Measurements from ENCODE around the gene RALB.
A peak's percentile ranks its signal among the peaks of the same experiment; 100 is the strongest.
"Not testable (repeated sequence)": the region's sequence is repeated elsewhere in the genome, so short reads cannot be mapped to it uniquely, and the experiment has no call there.

RALB gene

DNA sequence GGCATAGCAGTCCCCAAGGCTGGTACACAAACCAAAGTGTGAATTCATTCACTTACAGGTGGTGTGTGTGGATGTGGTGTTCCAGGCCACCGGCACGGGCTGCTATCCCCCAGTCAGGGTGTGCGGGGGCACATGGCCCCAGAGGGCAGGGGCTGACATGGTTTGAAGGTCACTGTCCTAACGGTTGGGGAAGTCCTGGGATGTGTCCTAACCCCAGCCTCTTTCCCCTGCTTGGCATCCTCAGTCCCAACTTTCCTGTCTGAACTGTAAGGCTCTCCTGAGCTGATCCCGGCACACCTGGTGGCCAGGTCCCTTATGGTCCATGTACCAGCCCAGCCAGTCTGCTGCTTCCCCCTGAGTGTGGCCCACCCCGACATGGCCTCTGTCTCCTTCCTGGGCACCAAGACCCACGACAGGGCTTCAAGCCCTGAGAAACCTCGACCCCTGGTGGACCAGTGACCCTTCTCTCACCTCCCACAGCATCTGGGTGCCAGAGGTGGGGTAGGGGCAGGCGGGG is 27.0 kb upstream of the RALB start:
- no peak for DNase-seq

DNA sequence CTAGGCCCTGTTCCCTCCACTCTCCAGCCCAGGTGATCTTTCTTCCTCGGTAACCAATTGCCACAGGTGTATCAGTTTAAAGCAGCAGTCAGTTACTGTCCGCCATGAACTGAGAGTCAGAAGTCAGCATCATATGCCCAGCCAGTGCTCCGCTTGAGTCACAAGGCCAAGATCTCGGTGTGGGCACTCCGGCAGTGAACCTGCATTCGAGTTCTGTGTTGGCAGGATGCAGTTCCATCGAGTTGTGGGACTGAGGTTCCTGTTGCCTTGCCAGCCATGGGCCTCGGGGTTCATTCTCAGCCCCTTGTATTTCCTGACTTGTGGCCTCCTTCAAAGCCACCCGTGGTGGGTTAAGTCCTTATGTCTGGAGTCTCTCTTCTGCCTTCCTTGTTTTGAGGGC is 26.3 kb upstream of the RALB start:
- DNase-seq = no peak

DNA sequence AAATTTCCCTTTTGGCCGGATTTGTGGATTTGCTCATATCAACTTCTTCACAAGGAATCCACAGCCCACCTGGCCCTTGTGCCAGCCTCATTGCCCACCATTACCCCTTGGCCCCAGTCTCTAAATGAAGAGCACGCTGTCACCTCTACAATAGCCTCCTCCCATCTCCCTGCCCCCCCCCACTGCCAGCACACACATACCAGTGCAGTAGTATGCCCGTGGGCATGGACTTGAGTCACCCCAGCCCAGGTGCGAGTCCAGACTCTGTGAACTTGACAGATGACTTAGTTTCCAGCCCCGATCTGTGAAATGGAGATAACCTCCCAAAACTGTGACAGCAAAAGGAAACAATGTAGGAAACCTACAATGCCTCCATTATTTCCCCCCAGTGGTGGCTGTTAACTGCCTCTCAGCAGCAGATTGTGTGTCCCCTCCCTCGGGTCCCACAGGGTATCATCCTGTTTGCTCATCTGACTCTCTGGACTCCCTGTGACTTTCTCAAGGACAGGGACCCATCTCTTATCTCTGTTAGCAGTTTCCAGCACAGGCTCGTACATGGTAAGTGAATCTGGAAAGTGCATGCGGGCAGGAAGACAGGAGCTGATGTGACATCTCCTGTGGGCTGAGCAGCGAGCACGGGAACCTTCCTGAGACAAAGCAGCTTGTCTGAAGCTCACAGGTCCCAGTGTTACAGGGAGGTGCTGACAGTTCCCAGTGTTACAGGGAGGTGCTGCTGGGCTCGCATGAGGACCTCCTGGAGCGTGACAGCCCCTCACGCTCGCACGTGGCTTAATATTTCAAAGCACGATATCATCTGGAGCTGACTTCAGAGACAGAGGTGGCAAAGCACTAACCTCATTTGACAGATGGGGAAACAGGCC is 25.3 kb upstream of the RALB start:
- no peak for DNase-seq

DNA sequence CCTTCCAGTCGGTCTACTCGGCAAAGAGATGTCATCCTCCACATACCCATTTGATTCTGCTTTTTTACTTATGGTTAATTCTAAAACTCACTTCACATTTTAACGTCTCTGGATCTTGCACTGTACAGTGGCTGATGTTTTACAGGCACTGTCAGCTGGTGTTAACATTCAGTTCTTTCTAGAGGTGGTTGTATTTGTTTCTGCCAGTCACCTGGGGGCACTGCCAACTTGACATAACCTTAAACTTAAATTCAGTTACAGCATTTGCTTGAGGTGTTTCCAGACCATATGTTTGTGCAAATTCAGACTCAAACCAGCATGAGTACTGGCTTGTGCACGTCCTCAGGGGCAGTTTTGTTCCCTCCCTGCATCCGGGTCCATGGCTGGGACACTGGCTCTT is 24.1 kb upstream of the RALB start:
- no peak for DNase-seq

DNA sequence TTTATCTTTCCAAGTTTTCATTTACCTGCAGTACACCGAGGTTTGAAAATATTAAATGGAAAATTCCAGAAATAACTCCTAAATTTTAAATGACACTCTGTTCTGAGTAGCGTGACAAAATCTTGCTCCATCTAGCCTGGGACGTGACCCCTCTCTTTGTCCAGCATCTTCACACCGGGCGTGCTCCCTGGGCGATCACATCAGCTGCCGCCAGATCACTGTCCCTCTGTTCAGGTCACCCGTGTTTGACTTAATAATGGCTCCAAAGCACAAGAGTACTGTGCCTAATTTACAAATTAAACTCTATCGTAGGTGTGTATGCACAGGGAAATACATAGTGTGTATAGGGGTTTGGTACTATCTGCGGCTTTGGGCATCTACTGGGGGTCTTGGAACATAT is 23.3 kb upstream of the RALB start:
- no peak for DNase-seq

DNA sequence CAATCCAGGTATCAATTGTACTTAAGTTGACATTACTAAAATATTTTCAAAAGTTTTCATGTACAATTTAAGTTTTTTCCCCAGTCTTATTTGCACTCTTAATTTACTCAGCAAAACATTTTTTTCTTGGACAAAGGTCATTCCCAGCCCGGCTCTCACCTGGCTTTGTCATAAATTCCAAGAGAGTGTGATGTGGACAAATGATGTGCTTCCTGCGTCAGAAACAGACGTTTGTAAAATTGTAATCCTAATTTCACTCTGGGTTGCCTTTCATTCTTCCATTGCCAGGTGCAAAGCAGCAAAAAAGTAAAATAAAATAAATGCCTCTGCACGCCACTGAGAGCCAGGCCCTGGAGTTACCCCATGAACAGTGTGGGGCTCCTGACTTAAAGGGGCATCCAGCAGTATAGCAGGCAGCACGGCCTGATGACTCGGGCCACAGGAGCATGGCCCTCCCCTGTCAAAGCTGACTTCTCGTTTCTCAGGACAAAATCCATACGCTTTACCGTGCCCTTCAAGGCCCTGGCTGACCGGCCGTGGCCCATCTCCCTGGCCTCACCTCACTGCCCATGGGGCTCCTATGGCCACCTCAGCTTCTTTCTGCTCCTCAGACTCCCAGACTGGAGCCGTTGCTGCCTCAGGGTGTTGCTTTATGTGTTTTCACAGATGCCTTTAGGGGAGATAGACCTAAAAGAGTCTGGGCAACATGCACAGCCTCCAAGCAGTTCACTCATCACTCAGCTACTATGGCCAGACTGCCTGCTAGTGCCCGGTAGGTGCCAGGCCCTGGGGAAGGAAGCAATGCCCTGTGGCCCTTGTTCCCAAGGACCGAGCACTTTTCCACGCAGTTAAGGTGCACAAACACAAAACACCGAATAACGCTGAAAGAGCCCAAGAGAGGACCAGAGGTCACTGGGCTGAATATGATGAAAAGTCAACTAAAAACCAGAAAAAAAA is 21.9 kb upstream of the RALB start:
- DNase-seq = no peak

DNA sequence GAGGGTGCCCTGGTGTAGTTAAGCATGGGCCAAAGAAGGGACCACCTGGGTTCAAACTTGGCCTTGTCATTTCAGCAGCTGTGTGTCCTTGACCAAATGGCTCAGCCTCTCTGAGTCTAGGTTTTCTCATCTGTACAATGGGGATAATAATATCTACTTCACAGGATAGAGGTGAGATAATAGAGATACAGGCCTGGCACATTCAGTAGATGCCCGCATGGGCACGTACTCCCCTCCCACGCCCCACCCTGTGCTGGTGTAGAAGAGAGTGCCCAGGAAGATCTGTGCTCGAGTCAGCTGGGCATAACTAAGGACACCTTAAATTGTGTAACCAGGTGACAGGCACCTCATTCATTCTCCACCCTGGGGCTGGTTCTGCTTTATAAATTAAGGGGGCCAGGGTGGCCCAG is 21.1 kb upstream of the RALB start:
- peak; percentile 45 for DNase-seq

DNA sequence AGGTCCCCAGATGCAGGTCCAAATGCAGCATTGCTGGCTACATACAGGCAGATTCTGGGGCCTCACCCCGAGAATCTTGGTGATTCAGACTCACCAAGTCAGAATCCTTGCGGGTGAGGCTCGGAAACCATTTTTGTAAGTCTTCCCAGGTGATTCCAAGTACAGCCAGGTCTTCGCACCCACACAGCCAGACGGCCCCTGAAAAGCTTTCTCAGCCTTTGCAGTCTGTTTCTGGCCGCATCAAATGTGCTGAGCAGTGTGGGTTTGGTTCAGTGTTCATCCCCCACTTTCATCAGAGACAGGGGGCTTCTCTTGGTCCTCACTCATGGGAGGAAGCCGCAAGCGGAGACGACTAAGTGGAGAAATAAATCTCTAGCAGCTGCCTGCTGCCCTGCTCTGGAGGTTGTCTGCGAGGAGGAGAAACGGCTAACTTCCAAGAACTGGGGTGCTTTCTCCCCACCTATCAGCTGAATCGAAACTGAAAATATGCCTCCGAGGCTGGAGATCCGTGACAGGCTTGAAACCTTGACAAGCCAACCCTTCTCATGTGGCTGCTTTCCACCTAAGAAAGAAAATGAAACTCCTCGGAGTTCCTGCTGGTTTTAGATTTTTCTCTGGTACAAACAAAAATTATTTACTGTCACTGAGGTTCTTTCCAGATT is 20.5 kb upstream of the RALB start:
- peak; percentile 94 for DNase-seq

DNA sequence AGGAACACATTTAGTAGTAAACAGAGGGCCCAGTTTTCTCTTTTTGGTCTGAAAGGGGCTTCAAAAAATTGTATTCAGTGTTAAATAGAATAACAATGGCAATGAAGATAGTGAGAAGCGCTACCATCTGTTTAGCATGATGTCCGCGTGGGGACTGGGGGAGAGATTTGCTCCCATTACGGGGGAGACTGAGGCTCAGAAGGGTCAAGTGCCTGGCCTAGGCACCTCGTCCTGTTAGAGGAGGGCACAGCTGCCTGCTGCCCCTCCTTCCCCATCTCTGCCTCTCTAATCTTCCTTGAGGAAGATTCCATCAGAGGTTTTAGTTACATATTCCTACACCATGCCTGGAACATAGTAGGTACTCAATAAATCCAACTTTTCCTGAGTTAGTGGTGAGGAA is 19.4 kb upstream of the RALB start:
- DNase-seq = no peak

DNA sequence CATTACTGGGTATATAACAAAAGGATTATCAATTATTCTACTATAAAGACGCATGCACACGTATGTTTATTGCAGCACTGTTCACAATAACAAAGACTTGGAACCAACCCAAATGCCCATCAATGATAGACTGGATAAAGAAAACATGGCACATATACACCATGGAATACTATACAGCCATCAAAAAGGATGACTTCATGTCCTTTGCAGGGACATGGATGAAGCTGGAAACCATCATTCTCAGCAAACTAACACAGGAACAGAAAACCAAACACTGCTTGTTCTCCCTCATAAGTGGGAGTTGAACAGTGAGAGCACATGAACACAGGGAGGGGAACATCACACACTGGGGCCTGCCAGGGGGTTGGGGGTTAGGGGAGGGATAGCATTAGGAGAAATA is 17.5 kb upstream of the RALB start:
- DNase-seq = not testable (repeated sequence)

DNA sequence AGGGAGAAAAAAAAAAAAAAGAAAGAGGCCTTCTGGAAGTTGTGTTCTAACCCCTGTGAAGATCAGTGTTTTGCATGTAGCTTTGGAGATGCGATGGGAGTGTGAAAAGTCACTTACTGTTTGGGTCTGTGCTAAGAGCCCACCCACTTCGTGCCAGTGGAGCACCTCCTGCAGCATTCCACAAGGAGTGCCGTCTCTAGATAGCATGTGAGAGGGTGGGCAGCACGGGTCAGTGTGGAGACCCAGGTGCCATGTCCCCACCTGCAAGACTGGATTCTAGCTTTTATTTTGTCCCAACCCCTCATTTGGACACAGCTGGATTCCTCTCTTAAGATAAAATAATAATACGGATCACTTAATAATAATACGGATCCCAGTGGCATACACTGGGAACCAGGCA is 17.0 kb upstream of the RALB start:
- no peak for DNase-seq

DNA sequence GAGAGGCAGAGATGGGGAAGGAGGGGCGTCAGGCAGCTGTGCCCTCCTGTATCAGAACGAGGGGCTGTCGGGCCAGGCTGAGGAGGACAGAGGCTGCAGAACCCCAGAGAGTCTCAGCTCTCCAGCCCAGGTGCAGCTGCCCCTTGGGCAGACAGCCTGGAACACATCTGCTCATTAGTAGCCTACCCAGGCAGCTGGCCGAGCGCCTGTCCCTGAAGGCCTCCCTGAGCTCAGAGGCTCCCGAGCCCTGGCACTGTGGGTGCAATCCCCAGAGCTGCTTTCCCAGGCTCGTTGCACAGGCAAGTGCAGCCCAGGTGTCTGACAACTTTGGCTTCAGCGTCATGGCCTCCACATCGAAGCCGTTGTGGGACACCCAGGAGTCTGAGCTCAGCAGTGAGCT is 16.3 kb upstream of the RALB start:
- DNase-seq = no peak

DNA sequence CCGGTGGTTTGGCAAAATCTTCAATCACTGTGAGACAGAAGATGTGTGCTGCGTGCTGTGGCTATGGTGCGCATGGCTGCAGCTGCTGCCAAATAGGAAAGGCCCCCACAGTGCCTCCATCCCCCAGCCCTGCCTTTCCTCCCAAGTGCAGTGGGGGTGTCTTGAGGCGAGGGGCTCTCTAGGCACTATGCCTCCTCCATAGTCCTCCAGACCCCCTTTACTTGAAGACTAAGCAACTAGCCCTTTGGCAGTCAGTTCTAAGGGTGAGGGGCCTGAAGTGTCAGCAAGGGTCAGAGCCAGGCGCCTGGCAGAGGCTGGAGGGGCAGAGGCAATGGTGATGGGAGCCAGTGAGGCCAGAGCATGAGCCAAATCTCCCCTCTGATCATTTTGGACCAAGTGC is 15.9 kb upstream of the RALB start:
- no peak for DNase-seq

DNA sequence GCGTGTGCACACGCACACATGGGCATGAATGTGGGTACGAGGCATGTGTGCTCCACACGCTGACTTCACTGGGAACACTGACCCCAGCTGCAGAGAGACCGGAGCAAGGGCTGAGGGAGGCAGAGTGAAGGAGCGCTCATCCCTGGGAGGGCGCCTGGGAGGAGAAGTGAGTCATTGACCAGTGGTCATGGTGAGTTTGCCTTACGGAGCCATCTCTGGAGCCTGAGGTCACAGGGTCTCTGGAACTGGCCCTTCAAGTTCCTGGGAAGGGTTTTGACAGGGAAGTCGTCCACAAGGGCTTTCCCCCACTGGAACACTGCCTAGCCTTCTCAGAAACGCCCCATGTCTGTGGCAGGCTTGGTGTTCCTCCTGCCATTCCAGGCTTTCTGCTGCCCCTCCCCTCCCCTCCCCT is 15.2 kb upstream of the RALB start:
- DNase-seq = no peak

DNA sequence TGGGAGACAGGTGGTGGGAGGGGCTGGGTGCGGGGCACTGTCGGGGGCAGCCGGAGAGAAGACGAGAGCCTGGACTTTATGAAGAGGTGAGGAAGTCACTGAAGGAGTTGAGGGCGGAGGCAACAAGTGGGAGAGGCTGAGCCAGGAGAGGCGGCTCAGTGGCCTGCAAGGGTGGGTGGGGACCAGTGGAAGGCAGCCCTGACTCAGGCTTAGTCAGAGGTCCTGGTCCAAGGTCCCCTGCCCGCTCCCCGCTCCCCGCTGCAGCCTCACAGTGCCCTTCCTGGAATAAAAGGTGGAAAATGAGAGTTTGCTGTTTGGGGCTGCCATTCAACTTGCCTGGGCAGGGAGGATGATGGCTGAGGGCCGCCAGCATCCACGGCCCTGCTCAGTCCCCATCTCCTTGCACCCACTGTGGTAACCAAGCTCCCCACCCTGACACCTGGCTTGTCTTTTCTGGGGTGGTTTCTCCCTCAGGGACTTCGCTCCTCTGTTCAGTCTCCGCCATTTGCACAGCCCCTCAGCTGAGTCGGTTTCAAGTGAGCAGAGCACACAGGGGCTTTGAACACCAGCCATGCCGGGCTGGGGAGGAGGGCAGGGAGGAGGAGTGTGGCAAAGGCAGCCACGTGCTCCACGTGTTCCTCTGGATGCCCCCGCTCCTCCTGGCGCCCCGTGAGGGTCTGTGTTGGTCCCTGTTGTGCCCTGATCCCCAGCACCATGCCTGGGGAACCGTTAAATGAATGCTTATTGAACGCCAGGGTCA is 13.7 kb upstream of the RALB start:
- no peak for DNase-seq

DNA sequence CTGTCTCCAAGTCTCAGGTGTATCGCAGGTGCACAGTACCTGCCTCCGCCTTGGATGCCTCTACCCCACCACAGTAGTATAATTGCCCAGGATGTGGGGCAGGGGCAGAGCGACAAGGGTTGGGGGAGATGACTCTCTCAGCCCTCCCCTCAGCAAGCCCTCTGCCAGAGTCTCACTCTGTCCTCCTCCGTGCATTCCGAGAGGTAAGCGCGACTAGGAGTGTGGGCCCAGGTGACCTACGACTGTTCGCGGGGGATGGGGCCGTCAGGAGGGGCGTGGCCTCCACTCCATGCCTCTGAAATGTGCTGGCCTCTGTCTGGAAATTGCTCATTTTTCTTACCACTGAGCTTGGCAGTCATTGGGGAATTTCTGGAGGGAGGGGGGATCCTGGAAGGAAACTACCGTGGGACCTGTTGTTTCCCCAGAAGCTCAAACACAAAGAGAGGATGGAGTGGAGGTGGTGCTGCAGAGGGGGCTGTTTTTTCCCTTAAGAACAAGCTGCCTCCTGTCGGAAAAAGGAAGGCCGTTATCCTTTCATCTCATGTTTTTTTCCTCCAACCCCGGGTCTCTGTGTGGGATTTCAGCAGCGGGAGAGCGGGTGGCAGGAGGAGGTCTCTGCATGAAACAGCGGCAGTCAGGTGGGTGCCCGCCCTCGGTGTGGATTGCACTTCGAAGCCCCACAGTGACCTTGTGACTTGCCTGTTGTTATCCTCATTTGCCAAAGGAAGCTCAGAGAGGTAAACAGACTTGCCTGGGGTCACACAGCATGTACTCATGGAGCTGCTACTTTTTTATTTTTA is 13.0 kb upstream of the RALB start:
- no peak for DNase-seq

DNA sequence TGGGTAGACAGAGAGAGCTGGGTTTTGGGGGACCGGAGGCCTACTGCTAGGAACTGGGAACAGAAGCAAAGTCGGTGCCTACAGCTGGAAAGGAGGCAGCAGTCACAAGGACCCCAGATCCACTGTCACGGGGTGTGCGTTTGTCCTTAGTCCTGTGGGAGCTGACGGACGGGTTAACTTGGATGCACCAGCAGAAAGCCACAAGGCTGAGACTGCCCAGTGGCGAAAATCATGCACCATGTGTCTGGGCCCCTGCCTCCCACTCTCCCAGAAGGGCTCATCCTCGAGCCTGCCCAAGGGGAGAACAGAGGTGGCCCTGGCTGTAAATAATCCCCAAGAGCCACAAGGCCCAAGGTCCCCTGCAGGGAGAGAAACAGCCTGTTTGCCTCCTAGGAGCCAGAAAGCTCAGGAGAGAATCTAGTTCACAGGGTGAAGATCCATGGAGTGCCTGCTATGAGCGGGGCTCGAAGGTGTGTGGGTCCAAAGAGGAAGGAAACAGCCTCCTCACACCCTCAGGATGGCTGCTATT is 11.7 kb upstream of the RALB start:
- DNase-seq = no peak

DNA sequence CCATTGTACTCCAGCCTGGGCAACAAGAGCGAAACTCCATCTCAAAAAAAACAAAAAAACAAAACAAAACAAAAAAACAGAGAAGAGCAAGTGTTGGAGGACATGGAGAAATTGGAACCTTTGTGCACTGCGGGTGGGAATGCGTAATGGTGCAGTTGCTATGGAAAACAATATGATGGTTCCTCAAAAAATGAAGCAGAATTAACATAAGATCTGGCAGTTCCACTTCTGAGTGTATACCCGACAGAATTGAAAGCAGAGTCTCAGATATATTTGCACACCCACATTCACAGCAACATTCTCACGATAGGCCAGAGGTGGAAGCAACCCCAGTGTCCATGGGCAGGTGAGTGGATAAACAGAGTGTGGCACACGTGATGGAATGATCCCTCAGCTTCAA is 11.0 kb upstream of the RALB start:
- DNase-seq = no peak

DNA sequence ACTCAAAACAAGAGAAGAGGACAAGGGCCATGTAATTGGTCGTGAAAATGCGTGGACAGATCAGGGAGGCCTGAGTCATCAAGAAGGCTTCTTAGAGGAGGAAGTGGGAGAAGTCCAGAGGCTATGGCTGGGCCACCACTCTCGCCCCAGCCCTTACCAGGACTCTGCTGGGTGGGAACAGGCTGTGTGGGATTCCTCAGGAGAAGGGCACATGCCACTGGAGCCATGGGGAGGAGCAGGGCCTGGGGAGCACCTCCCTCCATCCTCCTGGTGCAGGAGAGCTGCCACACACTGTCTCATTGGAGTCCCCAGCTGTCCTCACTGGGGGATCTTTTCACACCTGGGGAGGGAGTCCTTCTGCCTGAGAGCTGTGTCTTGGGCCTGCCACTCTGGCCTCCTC is 9.4 kb upstream of the RALB start:
- DNase-seq = no peak

DNA sequence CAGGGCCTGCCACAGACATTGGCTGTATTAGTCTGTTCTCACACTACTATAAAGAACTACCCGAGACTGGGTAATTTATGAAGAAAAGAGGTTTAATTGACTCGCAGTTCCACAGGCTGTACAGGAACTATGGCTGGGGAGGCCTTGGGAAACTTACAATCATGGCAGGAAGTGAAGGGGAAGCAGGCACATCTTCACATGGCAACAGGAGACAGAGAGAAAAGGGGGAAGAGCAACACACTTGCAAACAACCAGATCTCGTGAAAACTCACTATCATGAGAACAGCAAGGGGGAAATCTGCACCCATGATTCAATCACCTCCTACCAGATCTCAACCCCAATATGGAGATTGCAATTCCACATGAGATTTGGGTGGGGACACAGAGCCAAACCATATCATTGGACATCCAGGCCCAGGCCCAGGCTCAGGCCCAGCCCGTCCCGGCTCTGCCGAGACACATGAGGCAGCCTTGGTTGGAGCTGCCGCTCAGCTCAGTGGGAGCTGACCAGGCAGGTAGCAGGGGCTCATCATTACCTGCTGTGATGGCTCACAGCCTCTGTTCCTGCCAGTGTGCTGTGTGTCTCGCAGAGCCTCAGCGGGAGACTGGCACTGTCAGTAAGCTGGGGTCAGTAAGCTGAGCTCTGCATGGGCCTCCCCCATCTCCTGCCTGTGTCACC is 8.6 kb upstream of the RALB start:
- no peak for DNase-seq
